GM18861 (cell line): Measurements from ENCODE around the gene ITGAD.

Source experiments
- ATAC-seq: cut with Tn5 transposase; IDR thresholded peaks from one replicate; pipeline ENCODE4 v1.9.1; 2021; ENCODE audit not compliant: unreplicated experiment

Gene ITGAD

DNA sequence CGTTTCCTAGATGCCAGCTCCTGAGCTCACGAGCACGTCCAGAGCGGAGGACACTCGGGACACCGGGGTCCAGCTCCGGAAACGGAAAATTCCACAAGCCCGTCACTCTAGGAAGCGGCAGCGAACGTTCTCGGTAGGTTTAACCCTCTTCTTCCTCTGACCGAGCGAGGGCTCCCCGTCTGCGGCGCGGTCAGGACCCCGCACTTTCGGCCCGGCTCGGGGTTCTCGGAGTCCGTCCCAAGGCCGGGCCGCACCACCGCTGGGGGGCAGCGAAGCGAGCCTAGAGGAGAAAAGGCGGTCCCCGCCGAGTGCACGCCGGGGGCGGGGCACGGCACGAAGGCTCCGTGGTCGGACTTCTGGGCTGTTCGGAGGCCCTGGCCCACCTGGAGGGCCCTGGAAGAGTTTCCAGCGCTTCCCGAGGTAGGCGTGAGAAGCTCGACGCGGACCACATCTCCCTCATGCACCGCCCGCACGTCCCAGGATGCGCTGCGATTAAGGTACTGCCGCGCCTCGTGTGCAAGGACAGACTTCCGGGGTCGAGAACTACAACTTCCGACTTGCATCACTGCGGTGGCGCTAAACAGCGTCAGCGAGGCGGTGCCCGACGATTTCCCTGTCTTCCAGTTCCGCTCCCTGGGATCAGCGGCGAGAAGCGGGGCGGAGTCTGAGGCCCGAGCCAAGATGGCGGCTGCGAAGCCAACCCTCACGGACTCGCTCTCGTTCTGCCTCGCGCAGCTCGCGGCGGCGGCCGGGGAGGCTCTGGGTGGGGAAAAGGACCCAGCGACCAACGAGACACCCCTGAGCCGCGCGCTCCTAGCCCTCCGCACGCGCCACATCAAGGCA lies 65.9 kb downstream of the ITGAD start, which contains the start of gene ARMC5:
Gene ARMC5 (plus strand): TSS at position 658 of the 843 bp plus-strand sequence. CDS start 24 bp downstream, at position 682.
- peak; percentile 62 for ATAC-seq

DNA sequence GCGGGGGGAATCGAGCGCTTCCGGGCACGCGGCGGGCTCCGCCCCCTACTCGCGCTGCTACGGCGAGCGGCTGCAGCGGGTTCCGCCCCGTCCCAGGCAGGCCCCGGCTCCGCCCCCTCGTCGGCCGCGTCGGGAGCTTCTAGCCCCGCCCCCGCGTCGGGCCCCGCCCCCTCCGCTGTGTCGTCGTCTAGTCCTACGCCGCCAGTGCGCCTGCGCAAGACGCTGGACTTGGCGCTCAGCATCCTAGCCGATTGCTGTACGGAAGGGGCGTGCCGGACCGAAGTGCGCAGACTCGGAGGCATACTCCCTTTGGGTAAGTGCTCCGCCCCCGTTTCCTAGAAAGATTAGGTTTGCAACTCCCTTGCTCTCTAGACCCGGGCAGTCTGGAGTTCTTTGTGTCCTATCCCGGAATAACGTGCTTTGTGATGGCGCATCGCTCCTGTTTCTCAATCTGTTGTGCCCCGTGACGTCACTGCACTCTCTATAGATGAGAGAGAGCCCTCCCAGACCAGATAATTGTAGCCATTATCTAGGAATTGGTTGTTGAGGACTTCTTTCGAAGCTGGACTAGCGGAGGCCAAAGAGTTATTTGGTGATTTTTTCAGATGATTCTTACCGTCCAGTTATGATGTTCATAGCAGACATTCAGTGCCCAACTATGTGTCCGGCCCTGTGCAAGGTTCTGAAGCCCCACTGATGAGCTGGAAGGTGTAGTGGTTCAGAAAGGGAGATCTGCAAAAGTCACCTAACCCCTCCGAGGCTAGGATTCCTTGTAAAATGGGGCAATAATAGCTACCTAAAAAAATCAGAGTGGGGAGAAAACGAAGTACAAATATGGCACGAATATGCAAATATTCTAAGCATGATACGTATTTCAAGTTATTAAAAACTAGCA lies 66.8 kb downstream of the ITGAD start:
- ATAC-seq = peak; percentile 54

DNA sequence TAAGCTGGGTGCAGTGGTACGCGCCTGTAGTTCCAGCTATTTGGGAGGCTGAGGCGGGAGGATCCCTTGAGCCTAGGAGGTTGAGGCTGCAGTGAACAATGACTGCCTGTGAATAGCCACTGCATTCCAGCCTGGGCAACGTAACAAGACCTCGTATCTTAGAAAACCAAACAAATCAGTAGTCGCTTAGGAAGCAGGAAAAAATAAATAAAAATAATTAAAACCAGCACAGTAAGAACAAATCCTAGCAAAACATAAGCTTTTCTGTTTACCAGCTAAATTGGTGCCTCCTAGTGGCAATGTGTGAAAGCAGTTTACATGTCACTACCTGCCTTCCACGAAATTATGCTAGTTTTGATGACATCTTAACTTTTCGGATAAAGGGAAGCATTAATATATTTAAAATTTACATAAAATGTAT lies 67.5 kb downstream of the ITGAD start:
- no peak for ATAC-seq

DNA sequence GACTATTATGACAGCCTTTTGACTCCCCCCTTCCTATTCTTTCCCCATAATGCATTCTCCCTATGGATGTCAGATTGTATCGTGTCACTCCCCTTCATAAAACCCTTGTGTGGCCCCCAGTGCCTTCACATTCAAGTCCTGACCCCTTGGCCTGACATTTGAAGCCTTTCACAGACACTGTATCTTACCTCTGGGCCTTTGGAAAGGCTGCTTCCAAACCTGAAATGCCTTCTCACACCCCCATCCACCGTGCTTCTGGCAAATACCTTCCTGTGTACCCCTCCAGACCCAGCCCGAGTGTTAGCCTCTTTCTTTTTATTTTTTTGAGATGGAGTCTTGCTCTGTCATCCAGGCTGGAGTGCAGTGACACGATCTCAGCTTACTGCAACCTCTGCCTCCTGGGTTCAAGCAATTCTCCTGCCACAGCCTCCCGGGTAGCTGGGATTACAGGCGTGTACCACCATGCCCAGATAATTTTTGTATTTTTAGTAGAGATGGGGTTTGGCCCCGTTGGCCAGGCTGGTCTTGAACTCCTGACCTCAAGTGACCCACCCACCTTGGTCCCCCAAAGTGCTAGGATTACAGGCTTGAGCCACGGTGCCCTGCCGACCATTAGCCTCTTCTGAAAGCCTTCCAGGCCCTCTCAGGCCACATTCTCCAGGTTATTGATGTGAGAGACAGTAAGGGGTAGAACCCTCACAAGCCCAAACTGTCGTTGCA lies 68.2 kb downstream of the ITGAD start:
- ATAC-seq = no peak

DNA sequence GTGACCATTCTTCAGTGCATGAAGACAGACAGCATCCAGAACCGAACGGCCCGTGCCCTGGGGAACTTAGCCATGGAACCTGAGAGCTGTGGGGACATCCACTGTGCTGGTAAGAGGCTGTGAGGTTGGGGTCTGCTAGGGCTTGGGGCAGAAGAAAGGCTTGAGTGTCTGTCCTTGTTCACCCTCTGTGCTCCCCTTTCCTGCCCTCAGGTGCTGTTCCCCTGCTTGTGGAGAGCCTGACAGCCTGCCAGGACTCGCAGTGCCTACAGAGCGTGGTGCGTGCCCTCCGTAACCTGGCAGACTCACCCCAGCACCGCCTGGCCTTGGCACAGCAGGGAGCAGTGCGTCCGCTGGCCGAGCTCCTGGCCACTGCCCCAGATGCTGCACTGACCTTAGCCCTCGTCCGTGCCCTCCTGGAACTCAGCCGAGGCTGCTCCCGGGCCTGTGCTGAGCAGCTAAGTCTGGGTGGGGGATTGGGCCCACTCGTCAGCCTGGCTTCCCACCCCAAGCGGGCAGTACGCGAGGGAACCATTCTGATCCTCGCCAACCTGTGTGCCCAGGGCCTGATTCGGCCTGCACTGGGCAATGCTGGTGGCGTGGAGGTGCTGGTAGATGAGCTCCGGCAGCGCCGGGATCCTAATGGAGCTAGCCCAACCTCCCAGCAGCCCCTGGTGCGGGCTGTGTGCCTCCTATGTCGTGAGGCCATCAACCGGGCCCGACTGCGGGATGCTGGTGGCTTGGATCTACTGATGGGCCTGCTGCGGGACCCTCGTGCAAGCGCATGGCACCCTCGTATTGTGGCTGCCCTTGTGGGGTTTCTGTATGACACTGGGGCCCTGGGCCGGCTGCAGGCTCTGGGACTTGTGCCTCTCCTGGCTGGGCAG lies 69.0 kb downstream of the ITGAD start:
- ATAC-seq = no peak

DNA sequence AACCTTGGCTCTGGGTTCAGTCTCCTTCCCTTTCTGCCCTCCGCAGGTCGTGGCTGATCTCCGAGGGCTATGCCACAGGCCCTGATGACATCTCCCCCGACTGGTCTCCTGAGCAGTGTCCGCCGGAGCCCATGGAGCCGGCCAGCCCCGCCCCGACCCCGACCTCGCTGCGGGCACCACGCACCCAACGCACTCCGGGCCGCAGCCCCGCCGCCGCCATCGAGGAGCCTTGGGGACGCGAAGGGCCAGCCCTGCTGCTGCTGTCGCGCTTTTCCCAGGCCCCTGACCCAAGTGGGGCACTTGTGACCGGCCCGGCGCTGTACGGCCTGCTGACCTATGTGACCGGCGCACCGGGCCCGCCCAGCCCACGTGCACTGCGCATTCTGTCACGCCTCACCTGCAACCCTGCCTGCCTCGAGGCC lies 71.2 kb downstream of the ITGAD start:
- ATAC-seq = no peak

DNA sequence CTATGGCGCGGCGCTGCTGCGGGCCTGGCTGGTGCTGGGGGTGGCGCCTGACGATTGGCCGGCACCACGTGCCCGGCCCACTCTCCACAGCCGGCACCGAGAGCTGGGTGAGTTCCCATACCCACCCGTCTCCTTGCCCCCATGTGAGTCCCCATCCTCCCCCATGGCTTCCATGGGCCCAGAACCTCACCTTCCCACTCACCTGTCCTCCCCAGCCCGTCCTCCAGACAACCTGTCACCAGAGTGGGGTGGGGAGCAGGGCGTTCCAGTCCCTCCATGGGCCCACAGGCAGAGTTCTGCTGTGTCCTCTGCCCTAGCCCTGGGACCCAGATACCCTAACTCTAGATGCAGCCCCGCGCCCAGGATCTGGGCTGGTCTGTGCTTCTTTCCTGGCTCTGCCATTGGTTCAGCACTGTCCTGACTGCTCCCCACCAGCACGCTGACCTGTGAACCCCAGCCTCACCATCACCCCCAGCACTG lies 71.7 kb downstream of the ITGAD start:
- ATAC-seq = no peak

DNA sequence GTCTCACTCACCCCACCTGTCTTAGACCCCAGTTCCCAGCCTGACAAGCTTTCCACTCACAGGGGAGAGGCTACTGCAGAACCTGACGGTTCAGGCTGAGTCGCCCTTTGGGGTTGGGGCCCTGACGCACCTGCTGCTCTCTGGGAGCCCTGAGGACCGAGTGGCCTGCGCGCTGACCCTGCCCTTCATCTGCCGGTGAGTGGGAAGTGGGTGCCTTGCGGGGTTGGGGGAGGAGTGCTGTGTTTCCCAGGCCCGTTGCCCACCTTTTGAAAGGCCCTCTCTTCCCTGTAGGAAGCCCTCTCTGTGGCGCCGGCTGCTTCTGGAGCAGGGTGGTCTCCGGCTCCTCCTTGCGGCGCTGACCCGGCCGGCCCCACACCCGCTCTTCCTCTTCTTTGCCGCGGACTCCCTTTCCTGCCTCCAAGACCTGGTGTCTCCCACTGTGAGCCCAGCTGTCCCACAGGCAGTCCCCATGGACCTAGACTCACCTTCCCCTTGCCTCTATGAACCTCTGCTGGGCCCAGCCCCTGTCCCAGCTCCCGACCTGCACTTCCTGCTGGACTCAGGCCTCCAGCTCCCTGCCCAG lies 72.7 kb downstream of the ITGAD start:
- no peak for ATAC-seq

DNA sequence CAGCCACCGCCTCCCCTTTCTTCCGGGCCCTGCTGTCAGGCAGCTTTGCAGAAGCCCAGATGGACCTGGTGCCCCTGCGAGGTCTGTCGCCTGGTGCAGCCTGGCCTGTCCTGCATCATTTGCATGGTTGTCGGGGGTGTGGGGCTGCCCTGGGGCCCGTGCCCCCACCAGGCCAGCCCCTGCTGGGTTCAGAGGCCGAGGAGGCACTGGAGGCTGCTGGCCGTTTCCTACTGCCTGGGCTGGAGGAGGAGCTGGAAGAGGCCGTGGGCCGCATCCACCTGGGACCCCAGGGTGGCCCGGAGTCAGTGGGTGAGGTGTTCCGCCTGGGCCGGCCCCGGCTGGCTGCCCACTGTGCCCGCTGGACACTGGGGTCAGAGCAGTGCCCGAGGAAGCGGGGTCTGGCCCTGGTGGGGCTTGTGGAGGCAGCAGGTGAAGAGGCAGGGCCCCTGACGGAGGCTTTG lies 73.3 kb downstream of the ITGAD start:
- ATAC-seq = no peak

DNA sequence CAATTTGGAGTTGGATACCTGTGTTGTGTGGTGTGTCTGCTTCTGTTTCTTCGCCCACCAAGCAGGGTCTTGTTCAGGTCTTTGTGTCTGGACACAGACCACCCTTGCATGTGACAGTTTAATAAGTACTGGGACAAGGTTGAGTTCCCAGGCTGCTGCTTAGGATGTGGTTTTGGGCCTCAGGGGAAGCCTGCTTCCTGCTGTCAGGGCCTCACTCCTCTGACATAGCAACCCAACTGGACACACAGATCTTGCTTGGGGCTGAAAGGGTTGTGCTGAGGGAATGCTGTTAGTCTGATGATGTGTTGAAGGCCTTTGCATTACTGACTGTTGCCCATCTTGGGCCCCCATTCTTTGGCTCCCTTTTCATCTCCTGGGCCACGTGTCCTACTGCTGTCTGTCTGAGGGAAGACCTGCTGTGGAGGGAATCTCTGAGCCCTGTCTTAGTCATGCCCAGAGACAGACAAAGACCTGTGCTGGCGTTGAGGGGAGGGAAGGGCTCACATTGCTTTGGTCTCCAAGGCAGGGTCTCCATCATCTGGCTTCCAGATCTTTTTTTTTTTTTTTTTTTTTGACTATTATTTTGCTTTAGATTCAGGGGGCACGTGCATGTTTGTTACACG lies 74.1 kb downstream of the ITGAD start:
- peak; percentile 74 for ATAC-seq

DNA sequence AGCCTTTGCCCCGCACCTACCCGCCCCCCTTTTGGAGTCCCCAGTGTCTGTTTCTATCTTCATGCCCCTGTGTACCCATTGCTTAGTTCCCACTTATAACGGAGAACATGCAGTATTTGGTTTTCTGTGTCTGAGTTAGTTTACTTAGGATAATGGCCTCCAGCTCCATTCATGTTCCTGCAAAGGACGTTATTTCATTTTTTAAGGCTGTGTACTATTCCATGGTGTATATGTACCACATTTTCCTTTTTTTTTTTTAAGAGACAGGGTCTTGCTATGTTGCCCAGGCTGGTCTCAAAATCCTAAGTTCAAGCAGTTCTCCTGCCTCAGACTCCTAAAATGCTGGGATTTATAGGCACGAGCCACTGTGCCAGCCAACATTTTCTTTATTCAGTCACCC lies 74.7 kb downstream of the ITGAD start:
- ATAC-seq = no peak

DNA sequence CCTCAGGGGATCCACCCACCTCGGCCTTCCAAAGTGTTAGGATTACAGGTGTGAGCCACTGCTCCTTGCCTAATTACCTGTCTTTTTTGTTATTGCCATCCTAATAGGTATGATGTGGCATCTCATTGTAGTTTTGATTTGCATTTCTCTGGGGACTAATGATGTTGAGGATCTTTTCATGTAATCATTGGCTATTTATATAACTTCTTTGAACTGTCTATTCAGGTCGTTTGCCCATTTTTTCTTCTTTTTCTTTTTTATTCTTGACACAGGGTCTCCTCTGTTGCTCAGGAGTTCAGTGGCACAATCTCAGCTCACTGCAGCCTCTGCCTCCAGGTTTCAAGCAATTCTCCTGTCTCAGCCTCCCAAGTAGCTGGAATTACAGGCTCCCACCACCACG lies 77.5 kb downstream of the ITGAD start:
- no peak for ATAC-seq

DNA sequence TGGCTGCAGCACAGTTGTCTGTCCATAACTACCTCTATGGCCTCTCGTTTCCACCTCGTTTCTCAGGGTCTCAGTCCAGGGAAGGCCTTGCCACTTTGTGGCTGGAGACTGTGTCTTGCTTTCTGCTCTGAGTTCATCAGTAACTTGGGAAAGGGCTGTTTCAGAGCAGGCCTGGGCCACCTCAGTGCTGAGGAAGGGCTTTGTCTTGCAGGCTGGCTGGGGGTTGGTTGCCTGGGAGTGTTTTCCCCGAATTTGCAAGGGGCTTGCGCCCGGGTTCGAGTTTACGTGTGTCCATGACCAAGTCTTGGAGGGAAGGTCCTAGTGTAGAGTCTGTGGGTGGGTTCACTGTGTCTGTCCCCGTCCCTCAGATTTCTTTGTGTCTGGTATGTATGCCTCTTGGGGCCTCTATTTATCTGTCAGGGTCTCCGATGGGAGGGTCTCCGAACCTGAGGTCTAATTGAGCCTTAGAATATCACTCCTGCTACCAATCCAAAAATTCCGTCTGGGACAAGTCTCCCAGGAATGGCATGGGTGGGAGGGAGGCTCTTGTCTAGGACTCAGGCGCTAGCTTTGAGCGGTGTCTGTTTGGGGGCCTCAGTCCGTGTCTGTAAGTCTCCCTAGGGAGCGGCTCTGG lies 78.2 kb downstream of the ITGAD start:
- ATAC-seq = no peak

DNA sequence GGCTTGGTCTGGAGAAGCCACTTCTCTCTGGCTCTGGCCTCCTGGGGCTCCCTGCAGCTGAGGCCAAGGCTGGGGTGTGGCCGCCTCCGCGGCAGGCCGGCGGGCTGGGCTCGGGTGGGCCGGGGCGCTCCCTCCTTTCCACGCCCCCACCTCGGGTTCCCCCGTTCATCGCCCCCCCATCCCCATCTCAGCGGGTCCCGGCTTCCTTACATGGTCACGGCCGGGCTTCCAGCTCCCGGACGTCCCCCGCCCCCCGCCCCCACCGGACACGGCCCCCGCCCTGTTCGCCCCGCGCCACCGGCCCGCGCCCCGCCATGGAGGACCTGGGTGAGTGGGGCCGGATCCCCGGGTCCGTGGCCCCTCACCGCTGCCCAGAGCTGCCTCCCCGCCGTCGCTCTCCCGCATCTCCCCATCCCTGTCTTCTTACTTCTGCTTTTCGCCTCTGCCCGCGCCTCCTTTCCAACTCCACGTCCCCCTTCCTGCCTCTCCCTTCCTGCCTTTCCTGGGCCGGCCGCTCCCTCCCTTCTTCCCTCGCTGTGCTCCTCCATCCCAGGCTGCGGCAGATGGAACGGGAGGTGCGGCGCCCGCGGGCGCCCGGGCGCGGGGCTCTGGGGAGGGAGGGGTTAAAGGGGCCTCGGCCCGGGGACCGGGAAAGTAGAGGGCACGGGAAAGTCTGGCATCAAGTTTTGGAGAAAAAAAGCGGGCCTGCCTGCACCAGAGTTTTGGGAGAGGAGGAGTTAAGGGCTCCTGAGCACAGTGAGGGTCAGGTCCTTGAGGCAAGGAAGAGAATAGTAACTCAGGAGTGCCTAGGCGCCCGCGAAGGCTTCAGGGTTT lies 79.0 kb downstream of the ITGAD start, which contains the start of gene TGFB1I1:
Gene TGFB1I1 (plus strand): TSS at position 278 of the 834 bp plus-strand sequence. CDS start 37 bp downstream, at position 315.
- ATAC-seq = no peak

DNA sequence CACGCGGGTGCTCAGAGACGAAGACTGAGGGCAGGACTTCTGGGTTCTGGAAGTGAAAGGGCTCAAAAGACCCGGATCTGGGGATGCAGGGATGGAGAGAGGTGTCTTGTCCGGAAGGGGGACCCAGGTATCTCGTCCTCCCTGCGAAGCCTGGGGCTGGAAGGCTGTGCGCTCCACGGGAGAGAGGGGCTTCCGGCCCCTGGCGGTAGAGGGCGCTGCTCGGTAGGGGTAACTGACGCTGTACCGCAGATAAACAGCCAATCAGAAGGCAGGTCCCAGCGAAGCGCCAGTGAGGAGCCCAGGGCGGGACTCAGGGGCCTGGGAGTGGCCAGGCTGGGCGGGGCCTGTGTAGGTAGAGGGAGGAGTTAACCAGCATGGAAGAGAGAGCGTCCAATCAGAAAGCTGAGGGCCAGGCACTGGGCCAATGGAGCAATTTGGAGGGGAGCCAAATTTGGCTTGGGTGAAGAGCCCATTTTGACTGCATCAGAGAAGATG lies 79.6 kb downstream of the ITGAD start:
- no peak for ATAC-seq

DNA sequence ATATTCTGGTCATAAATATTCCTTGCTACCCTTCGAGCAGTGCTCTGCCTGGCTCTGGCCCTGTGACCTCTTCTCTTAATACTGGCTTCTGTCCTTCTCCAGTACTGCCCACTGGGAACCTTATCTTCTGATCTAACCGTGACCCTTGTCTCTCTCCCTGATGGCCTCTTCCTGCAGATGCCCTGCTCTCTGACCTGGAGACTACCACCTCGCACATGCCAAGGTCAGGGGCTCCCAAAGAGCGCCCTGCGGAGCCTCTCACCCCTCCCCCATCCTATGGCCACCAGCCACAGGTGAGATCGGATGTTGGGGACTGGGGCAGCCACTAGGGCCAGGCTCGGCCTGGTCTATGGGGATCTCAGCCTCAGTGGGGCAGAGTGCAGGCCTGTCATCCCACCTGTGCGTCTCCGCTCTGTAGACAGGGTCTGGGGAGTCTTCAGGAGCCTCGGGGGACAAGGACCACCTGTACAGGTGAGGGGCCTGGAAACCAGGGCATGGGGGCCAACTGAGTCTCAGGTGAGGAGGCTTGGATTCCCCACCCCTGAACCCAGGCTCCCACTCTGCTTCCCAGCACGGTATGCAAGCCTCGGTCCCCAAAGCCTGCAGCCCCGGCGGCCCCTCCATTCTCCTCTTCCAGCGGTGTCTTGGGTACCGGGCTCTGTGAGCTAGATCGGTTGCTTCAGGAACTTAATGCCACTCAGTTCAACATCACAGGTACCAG lies 80.3 kb downstream of the ITGAD start:
- no peak for ATAC-seq
